ENCODE data around the gene SBF2. TPM values are rescaled to one million over a fixed set of nuclear protein-coding genes. Genes with fewer than 3 reads are reported as not detected.
"Not testable (repeated sequence)": the region's sequence is repeated elsewhere in the genome, so short reads cannot be mapped to it uniquely, and the experiment has no call there.

The SBF2 gene
- total RNA-seq, 2 donors from 2014 or later: 18.5 to 25.8 TPM

- DNase-seq: no peak
- ATAC-seq: no peak
- intact Hi-C loops (cut with DNase I): no loop called here
These were observed 242.0 kb downstream of the SBF2 start for GRCh38 chr11:10051868-10052586.

- no peak for ATAC-seq
- intact Hi-C loops (cut with DNase I): no loop called here
- no peak for DNase-seq
These were observed 243.5 kb downstream of the SBF2 start for GRCh38 chr11:10050561-10050960.

- no peak for ATAC-seq
- intact Hi-C loops (cut with DNase I): no loop called here
- no peak for DNase-seq
These were observed 244.3 kb downstream of the SBF2 start for GRCh38 chr11:10049756-10050155.

- DNase-seq (no peak), ATAC-seq (no peak)
- intact Hi-C loops (cut with DNase I): no loop called here
These were observed 245.7 kb downstream of the SBF2 start for GRCh38 chr11:10048350-10048749.

GRCh38 chr11:10044618-10045017 is 249.4 kb downstream of the SBF2 start:
- no peak for DNase-seq
- ATAC-seq: no peak
- intact Hi-C loops (cut with DNase I): no loop called here

- DNase-seq: no peak
- no peak for ATAC-seq
These were observed 251.3 kb downstream of the SBF2 start for GRCh38 chr11:10042699-10043098.

GRCh38 chr11:10041748-10042446 is 252.1 kb downstream of the SBF2 start:
- DNase-seq (no peak), ATAC-seq (no peak)
- intact Hi-C loops (cut with DNase I): no loop called here

More at GRCh38 chr11:10042699-10043098, 251.3 kb downstream of the SBF2 start:
- intact Hi-C loops (cut with DNase I): no loop called here

GRCh38 chr11:10041332-10041731 is 252.7 kb downstream of the SBF2 start:
- ATAC-seq (no peak), DNase-seq (no peak)
- intact Hi-C loops (cut with DNase I): no loop called here

DNA sequence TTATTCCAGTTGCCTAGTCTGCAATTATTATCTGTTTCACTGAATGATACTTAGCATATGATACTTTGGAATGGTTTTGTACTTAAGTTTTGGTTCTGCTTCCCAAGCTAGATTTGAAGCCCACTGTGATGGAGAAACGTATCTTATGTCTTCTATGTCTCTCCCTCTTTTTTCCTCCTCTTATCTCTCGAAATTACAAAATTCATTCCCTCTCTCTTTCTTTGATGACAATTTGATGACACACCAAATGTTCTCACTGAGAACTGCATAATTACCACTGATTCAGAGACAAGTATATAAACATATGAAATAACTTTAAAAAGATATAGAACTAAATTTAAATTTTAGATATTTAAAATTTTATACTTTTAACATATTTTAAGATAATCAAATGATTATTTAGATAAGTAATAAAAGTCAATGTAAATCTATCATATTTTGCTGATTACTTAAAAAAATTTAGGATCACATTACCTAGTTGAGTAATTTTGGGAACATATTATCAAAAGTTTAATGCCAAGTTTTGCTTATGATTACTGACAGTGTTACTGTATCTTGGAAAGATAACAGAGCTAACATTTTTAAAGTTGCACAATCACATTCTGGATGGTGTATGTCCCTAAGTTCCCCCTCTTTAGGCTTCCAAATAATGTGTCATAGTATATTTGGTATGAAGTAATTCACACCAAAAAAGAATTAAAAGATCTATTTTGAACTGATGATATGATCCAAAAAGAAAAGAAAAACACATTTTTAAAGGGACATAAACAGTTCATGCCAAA is 255.3 kb downstream of the SBF2 start:
- ATAC-seq (peak in 1 of 2 donors; percentile 38), DNase-seq (no peak)
- intact Hi-C loops (cut with DNase I): no loop called here

GRCh38 chr11:10035932-10036331 is 258.1 kb downstream of the SBF2 start:
- intact Hi-C loops (cut with DNase I); ATAC-seq: not testable (repeated sequence)

DNA sequence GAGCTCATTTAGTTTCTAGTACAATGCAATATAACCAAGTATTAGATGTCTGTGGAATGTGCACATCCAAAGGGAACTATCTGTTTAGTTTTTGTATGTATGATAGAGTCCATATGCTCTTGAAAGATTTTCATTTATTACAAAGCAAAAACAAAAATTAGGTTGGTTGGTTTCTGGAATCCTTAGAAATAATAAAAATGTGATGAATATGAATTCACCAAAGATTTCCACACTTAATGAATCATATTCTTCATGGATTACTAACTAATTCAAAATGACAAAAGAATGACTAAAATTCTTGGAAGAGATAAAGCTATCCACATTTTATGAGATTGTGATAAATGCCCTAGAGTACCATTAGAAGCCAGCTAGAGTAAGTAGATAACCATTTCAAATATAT is 261.1 kb downstream of the SBF2 start:
- intact Hi-C loops (cut with DNase I): no loop called here
- DNase-seq (no peak), ATAC-seq (no peak)

More at GRCh38 chr11:10035932-10036331, 258.1 kb downstream of the SBF2 start:
- not testable (repeated sequence) for DNase-seq

GRCh38 chr11:10030122-10030490 is 263.9 kb downstream of the SBF2 start:
- DNase-seq (no peak), ATAC-seq (no peak)
- intact Hi-C loops (cut with DNase I): no loop called here

DNA sequence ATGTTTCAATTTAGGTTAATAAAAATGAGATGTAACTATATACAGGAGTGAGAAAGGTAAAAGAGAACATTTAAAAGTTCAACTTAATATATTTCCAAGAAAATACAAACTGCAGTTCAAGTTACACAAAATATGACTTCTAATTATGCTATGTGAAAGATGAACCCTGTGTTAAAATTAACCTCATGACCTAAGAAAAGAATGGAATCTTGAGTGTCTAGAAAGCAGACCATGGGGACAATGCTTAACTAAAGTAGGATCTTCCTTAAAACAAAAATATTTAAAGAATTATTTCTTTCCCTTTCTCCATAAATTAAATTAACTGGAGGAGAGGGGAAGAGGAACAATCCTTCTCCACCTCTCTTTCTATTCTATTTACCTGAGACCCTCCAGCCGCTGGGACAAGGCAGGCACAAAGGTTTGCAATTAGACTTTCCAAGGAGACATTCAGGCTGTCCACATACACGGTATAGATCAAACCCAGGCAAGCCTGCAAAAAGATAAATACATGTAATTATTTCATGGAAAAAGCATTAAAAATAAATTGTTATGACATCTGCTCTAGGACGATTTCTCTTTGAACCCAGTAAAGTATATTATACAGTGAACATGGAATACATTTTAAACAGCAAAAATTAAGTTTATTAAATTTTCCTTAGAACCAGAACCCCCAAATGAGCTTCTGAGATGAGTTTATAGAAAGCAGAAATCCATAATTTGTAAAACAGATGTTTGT is 264.5 kb downstream of the SBF2 start:
- intact Hi-C loops (cut with DNase I): no loop called here
- ATAC-seq (no peak), DNase-seq (no peak)

DNA sequence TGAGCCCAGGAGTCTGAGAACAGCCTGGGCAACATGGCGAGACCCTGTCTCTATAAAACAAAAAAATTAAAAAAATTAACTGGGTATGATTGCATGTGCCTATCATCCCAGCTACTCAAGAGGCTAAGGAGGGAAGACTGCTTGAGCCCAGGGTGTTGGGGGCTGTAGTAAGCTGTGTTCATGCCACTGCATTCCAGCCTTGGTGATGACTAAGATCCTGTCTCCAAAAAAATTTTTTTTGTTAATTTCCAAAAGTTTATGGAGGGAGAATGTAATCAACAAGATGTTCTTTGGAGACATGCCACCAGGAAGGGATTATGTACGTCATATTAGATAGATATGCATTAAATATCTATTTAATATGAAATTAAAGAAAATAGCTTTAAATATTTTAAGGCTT is 267.5 kb downstream of the SBF2 start:
- ATAC-seq: no peak
- no peak for DNase-seq
- intact Hi-C loops (cut with DNase I): no loop called here

DNA sequence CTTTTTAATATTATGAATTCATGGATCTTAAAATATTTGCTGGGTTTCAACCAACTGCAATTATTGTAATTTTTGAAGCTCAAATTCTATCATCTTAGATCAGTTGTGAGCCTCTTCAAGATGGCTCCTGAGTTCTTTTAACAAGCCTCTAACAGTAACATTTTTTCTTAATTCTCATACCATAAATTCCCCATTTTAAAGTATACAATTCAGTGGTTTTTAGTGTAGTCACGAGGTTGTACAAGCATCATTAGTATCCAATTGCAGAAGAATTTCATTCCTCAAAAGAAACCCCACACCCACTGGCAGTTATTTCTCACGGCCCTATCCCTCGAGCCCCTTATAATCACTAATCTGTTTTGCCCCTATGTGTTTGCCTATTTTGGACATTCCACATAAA is 270.8 kb downstream of the SBF2 start:
- intact Hi-C loops (cut with DNase I): no loop called here
- no peak for DNase-seq
- no peak for ATAC-seq

DNA sequence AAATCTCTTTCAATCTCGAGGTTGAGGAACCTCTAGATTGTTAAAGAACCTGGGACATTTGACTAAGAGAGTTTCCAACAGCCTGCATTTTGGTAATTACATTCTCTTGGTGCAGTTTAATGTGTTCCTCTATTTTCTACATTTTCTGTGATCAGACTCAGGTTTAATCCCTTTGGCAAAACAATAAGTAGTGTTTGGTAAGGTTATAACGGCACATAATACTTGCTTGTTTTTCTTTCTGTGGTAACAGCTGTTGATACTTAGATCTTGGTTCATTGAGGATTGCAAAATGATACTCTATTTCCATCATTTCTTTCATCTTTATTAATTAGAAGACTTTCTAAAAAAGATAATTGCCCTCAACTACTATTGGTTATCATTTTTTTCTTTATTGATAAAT is 271.3 kb downstream of the SBF2 start:
- ATAC-seq (no peak), DNase-seq (no peak)
- intact Hi-C loops (cut with DNase I): no loop called here

DNA sequence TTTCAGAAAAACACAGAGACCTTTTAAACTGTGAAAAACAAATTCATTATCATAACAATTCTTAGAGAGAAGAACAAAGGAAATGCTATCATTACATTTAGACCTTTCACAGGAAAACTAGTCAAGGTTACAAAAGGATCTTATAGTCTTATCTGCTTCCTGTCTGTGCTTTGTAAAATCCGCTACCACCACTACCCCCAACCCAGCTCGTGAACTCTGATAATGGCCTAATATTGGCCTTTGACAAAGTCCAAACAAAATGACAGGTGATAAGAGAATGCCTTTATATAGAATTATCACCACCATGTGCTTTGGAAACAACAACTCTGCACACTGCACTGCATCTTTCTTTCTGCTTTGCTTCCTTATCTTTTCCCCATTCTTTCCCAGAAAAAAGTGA is 272.5 kb downstream of the SBF2 start:
- intact Hi-C loops (cut with DNase I): no loop called here
- no peak for ATAC-seq
- no peak for DNase-seq

GRCh38 chr11:10019906-10020682 is 273.9 kb downstream of the SBF2 start:
- intact Hi-C loops (cut with DNase I): no loop called here
- no peak for DNase-seq
- ATAC-seq: no peak

GRCh38 chr11:10017911-10018310 is 276.1 kb downstream of the SBF2 start:
- intact Hi-C loops (cut with DNase I): no loop called here

More at GRCh38 chr11:10017911-10018310, 276.1 kb downstream of the SBF2 start:
- ATAC-seq (no peak), DNase-seq (no peak)
